Esophagus squamous epithelium (tissue), 5 donors: Measurements from ENCODE around the gene R3HDML. TPM values are rescaled to one million over a fixed set of nuclear protein-coding genes. Genes with fewer than 3 reads are reported as not detected.

ENCODE experiments used
- DNase-seq: peaks from one replicate; lab custom pipeline; 2025; lab: John Stamatoyannopoulos, UW
- H3K27ac ChIP-seq, 4 donors: fragments of 200-600 bp; sonication (generic); one replicate each; pipeline ENCODE4 v1.5.1; 2016 to 2019; ENCODE audit warnings: mild to moderate bottlenecking in 1 of 4
- H3K27me3 ChIP-seq, 4 donors: fragments of 200-600 bp; sonication (generic); 1 replicate in 3 of 4; 2 replicates in 1 of 4; pipeline versions ENCODE4 v1.5.1 to v1.6.0; 2017 to 2021; ENCODE audit warnings: antibody characterized with exemption in 1 of 4
- H3K36me3 ChIP-seq, 3 donors: fragments of 200-600 bp; sonication (generic); one replicate each; pipeline ENCODE4 v1.5.1; 2016 to 2019
- H3K4me1 ChIP-seq, 3 donors: fragments of 200-600 bp; sonication (generic); one replicate each; pipeline ENCODE4 v1.5.1; 2017 to 2019
- H3K4me3 ChIP-seq, 4 donors: fragments of 200-600 bp; sonication (generic); 1 replicate in 3 of 4; 2 replicates in 1 of 4; pipeline ENCODE4 v1.5.1; 2016 to 2019; ENCODE audit warnings: mild to moderate bottlenecking in 2 of 4, moderate library complexity in 1 of 4
- H3K9me3 ChIP-seq, 3 donors: fragments of 200-600 bp; sonication (generic); one replicate each; pipeline ENCODE4 v1.5.1; 2016 to 2019
- POLR2A ChIP-seq, 4 donors: fragments of 450-650 bp; IDR thresholded peaks; one replicate each; pipeline ENCODE4 v1.6.1; 2017; ENCODE audit warnings: antibody characterized with exemption in 4 of 4, mild to moderate bottlenecking in 4 of 4, moderate library complexity in 3 of 4
- WGBS, 2 donors: methylation state at CpG; one replicate each; pipeline ENCODE4 v1.1.5; 2018; 5-methylcytosine and 5-hydroxymethylcytosine counted together
- intact Hi-C: fragments of 100-400 bp; cut with DNase I; formaldehyde crosslinking; loops from one replicate; pipeline ENCODE4 v1.15.0; 2022
- total RNA-seq, 4 donors: library from RNA; depleted of rRNA; stranded (reverse); fragments of >200 nt; gene quantifications; one replicate each; pipeline ENCODE4 v1.1.0, GENCODE V29; 2016
- TF ChIP-seq, protein P1 (sequence below), 6 experiments: fragments of 450-650 bp in 4 of 6; fragments of 200-600 bp in 2 of 6; sonication (generic) in 2 of 6; IDR thresholded peaks; one replicate each; pipeline ENCODE4 v1.5.1; 2016 to 2019; ENCODE audit warnings: antibody characterized with exemption in 6 of 6, mild to moderate bottlenecking in 4 of 6, moderate library complexity in 4 of 6
- donor health status: DM: yes; HTN: yes; CAD: no.

Gene R3HDML
- total RNA-seq, 4 donors from 2014 or later: not detected

DNA sequence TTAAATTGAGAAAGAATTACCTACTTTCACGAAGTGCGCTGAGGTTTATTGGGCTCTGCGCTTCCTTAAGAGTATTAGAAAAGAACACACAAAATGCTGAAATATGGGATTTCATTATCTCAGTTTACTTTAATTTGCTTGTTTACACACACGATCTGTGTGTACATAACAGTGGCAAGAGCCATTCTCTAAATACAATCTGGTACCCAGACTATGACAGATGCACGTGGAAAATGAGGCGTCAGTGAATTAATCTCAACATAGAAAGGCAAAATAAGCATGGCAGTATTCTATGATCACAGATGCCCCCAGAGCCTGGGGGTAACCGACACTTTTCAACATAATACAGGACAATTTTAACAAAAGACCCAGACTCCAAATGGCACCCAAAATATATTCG is 34.1 kb upstream of the R3HDML start:
- intact Hi-C loops: no loop called here
- WGBS, 2 donors: 83 to 91% methylated on average over 8 of the region's 8 CpGs
- DNase-seq: no peak
- H3K9me3 ChIP-seq: no peaks in the 10 kb centered on the region
- H3K36me3 ChIP-seq: peaks cover 0 to 21% (median 0%) of the 10 kb centered on the region in 3 donors
- H3K27ac ChIP-seq: no peak overlapping the region
- H3K27me3 ChIP-seq: no peaks in the 10 kb centered on the region
- H3K4me1 ChIP-seq: no peaks in the 10 kb centered on the region
- TF ChIP-seq, protein P1, sequence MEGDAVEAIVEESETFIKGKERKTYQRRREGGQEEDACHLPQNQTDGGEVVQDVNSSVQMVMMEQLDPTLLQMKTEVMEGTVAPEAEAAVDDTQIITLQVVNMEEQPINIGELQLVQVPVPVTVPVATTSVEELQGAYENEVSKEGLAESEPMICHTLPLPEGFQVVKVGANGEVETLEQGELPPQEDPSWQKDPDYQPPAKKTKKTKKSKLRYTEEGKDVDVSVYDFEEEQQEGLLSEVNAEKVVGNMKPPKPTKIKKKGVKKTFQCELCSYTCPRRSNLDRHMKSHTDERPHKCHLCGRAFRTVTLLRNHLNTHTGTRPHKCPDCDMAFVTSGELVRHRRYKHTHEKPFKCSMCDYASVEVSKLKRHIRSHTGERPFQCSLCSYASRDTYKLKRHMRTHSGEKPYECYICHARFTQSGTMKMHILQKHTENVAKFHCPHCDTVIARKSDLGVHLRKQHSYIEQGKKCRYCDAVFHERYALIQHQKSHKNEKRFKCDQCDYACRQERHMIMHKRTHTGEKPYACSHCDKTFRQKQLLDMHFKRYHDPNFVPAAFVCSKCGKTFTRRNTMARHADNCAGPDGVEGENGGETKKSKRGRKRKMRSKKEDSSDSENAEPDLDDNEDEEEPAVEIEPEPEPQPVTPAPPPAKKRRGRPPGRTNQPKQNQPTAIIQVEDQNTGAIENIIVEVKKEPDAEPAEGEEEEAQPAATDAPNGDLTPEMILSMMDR (IDR thresholded peaks at IDR 0.05): no peak
- no peak for TF ChIP-seq POLR2A (IDR thresholded peaks at IDR 0.05)
- H3K4me3 ChIP-seq: no peak overlapping the region

GRCh38 chr20:44304383-44304782 is 32.5 kb upstream of the R3HDML start:
- intact Hi-C loops: no loop called here
- peaks cover 0 to 7% (median 1%) of the 10 kb centered on the region in 3 donors for H3K4me1 ChIP-seq
- H3K4me3 ChIP-seq: no peak overlapping the region
- H3K27me3 ChIP-seq: no peaks in the 10 kb centered on the region
- peaks cover 0 to 21% (median 0%) of the 10 kb centered on the region in 3 donors for H3K36me3 ChIP-seq
- H3K27ac ChIP-seq: no peak overlapping the region
- H3K9me3 ChIP-seq: no peaks in the 10 kb centered on the region
- TF ChIP-seq, protein P1 (IDR thresholded peaks at IDR 0.05): no peak
- TF ChIP-seq POLR2A (IDR thresholded peaks at IDR 0.05): no peak
- no peak for DNase-seq

- Histone ChIP-seq H3K9me3 (no peaks in the 10 kb centered on the region), H3K27me3 (no peaks in the 10 kb centered on the region), H3K27ac (no peak overlapping the region), H3K4me3 (no peak overlapping the region), H3K4me1 (peaks cover 14 to 27% (median 17%) of the 10 kb centered on the region in 3 donors), H3K36me3 (peaks cover 0 to 21% (median 0%) of the 10 kb centered on the region in 3 donors)
- no peak for DNase-seq
- intact Hi-C loops: no loop called here
- WGBS, 2 donors: 88 to 91% methylated on average over 6 of the region's 9 CpGs
- no peak for TF ChIP-seq POLR2A (IDR thresholded peaks at IDR 0.05)
- TF ChIP-seq, protein P1 (IDR thresholded peaks at IDR 0.05): no peak
Observed at GRCh38 chr20:44306927-44307326, 29.9 kb upstream of the R3HDML start.

DNA sequence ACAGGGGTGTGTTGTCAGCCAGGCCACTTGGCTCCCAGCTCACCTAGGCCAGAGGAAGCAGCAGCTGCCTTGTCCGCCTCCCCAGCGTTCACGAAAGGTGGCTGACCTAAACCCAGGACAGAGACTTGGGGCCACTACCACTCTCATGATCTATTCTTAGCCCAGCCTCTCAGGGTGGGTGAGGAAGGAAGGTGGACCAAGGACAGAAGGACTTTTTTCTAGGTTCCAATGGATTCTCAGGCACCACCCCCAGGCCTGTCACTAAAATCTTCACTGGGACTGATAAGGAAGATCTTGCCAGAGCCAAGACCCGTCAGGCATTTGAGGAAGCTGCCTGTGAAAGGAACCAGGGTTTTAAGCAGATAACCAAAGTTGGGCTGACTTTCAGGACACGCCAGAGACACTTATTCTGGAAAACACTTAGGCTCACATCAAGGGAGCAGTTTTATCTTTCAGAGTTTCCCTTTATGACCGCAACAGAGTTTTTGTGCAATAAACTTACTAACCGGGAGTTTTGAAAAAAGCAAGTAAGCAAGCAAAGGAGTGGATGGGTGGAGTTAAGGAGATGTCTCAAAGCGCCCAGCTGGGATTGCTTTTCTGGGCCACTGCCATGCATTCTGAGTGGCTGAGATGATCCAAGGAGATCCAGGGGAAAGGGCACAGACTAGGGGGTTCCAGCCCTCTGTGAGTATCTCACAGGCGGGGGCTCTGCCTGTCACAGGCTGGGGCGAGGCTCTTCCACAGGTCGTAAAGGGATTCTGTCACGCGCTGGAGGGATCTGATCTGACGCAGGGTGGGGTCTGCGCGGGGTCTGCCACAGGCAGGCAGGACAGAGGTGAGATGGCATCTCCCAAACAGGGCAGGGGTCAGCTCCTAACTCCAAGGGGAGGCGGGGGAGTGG is 26.8 kb upstream of the R3HDML start:
- Histone ChIP-seq H3K27ac (peak overlapping the region; percentile 70 to 83 (median 78)), H3K4me1 (peaks cover 14 to 27% (median 17%) of the 10 kb centered on the region in 3 donors), H3K27me3 (no peaks in the 10 kb centered on the region), H3K4me3 (peak overlapping the region; percentile 72 to 82 (median 78)), H3K9me3 (no peaks in the 10 kb centered on the region), H3K36me3 (peaks cover 0 to 21% (median 0%) of the 10 kb centered on the region in 3 donors)
- WGBS, 2 donors: 5 to 14% methylated on average over 9 to 10 of the region's 17 CpGs
- TF ChIP-seq POLR2A (IDR thresholded peaks at IDR 0.05): no peak
- TF ChIP-seq, protein P1 (IDR thresholded peaks at IDR 0.05): no peak
- no peak for DNase-seq
- intact Hi-C loops: loop anchor here (2.0 to 10.0 kb wide), 2 partner anchors 91 to 195 kb away; no protein-coding TSS in a partner anchor
